ENCODE measurements around the gene C1orf21. TPM values are rescaled to one million over a fixed set of nuclear protein-coding genes. Genes with fewer than 3 reads are reported as not detected.

The C1orf21 gene
- total RNA-seq, 1 experiment from 2014 or later, result 52.5 TPM

DNA sequence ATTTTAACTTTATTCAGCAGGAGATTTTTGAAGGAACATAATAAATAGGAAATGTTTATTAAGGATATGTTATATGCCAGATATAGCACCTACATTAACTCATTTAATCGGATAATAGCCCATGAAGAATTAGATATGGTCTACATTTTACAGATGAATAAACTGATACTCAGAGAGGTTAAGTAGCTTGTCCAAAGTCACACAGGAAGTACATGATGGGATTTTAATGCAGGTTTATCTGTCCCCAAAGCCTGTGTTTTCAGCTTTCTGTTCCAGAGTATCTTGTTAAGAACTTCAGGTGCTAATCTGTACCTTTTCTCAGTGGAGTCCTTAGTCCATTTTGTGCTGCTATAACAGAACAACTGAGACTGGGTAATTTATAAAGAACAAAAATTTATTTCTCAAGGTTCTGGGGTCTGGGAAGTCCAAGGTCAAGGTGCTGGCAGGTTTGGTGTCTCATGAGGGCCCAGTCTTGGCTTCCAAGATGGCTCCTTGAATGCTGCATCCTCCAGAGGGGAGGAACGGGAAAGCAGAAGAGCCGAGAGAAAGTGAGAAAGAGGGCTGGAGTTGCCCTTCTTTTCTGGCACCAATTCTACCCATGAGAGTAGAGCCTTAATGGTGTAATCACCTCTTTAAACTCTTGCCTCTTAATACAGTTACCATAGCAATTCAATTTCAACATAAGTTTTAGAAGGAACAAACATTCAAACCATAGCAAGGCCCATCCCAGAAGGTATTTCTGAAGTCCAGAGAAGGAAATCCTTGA, 17.3 kb downstream of the C1orf21 start:
- no peak for DNase-seq
- no peaks in the 10 kb centered on the region; the same call in 1 of the 2 replicates for H3K36me3 ChIP-seq

DNA sequence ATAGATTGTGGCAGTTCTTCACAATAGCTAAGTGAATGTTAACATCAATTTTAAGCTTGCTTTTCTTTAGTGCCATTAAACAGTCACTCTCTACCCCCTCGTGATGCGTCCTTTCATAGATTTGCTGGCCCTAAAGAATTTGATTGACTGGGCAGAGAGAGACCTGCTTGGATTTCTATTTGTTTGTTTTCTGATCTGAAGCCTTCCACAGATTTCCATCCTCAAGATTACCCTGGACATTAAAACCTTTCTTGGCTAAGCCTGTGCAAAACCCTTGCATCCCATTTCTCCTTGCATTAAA, 17.8 kb downstream of the C1orf21 start:
- H3K36me3 ChIP-seq, result no peaks in the 10 kb centered on the region; the same call in 1 of the 2 replicates
- H3K9me3 ChIP-seq, result no peaks in the 10 kb centered on the region
- no peak overlapping the region for H3K4me3 ChIP-seq
- H3K27me3 ChIP-seq, result no peaks in the 10 kb centered on the region
- no peak for DNase-seq

More for the DNA sequence above, 17.3 kb downstream of the C1orf21 start:
- H3K4me3 ChIP-seq, result no peak overlapping the region
- no peaks in the 10 kb centered on the region for H3K27me3 ChIP-seq
- no peaks in the 10 kb centered on the region for H3K9me3 ChIP-seq

DNA sequence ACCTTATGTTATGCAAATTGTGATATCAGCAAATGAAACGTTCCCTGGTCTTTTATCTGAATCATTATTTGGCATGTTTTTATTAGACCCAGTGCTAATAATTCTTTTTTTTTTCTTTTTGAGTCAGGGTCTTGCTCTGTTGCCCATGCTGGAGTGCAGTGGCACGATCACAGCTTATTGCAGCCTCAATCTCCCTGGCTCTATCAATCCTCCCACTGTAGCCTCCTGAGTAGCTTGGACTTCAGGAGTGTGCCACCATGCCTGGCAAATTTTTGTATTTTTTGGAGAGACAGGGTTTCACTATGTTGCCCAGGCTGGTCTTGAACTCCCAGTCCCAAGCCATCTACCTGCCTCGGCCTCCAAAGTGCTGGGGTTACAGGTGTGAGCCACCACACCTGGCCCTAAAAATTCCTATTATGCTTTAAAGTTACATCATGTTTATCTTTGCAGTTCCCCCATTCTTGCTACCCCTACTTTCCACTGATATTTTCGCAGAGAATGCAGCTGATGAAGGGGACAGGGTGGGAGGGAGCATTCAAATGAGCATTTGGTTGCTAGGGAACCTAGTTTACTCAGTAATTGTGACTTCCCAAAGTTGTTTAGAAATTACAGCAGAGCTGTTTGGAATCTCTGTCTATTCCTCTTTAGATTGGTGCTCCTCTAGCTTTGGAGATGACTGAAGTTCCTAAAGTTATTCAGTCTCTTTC, 18.4 kb downstream of the C1orf21 start:
- Histone ChIP-seq H3K36me3 (no peaks in the 10 kb centered on the region; the same call in 1 of the 2 replicates), H3K9me3 (no peaks in the 10 kb centered on the region), H3K27me3 (no peaks in the 10 kb centered on the region), H3K4me3 (no peak overlapping the region)
- DNase-seq, result no peak

DNA sequence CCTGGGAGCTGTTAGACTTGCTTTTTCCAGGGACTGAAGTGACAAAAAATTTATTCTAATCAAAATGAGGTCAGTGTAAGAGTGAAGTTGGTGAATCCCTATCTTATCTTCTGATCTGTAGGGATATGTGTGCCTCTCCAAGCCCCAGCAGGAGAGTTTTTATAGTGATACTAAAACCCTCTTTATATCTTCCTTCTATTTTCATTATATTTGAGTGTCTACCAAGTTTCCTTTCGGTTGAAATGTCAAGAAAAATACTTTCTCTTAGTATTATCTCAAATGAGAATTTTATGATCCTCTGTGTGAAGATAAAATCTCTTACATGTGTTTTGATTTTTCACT, 18.9 kb downstream of the C1orf21 start:
- H3K4me3 ChIP-seq, result no peak overlapping the region
- H3K36me3 ChIP-seq, result no peaks in the 10 kb centered on the region; the same call in 1 of the 2 replicates
- no peak for DNase-seq
- H3K9me3 ChIP-seq, result no peaks in the 10 kb centered on the region
- no peaks in the 10 kb centered on the region for H3K27me3 ChIP-seq

DNA sequence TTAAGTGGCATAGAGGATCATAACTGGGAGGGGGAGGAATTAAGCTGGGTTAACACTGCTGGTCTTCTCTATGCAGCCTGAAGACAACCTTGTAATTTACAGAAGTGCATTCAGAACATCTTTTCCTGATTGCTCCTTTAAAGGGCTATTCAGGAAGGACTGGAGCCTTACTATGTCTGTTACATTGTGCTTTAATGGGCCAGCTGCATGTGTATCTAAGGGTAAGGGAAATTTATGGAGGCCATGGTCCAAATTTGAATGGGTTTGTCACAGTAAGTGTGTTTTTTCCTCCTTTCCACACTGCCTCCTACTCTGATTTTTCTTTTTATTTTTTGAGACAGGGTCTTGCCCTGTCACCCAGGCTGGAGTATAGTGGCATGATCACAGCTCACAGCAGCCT, 19.6 kb downstream of the C1orf21 start:
- H3K27me3 ChIP-seq, result no peaks in the 10 kb centered on the region
- no peaks in the 10 kb centered on the region; the same call in 1 of the 2 replicates for H3K36me3 ChIP-seq
- H3K4me3 ChIP-seq, result no peak overlapping the region
- DNase-seq, result no peak
- no peaks in the 10 kb centered on the region for H3K9me3 ChIP-seq

DNA sequence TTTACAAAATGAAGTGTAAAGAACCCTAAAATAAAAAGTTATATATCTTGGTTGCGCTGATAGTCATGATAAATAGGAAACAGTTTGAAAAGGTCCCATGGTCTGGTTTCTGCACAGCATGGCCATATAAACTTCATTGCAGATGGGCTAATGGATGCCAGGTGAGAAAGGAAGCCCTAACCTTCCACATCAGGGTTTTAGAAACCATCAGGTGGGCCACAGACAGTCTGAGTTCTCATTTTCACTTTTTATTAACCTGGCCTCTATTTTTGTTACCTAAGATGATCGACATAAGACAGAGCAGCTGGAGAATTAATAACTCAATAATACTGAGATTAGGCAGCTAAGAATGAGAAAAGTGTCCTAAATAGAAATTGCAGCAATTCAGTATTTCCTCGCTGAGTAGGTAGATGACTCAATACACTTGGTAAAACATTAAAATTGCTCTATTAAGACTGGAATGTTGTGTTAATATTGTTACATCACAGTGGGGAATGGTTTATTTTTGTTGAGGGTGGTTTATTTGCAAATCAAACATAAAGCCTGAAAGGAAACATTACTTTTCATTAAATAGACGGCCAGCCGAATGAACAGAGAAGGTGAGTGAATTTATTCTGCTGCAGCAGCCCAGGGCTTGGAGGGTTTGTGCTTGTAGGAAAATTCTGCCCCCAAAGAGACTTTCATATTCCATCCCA, 21.1 kb downstream of the C1orf21 start:
- DNase-seq, result peak; percentile 2
- H3K9me3 ChIP-seq, result no peaks in the 10 kb centered on the region
- no peaks in the 10 kb centered on the region; the same call in 1 of the 2 replicates for H3K36me3 ChIP-seq
- no peak overlapping the region for H3K4me3 ChIP-seq
- no peaks in the 10 kb centered on the region for H3K27me3 ChIP-seq

DNA sequence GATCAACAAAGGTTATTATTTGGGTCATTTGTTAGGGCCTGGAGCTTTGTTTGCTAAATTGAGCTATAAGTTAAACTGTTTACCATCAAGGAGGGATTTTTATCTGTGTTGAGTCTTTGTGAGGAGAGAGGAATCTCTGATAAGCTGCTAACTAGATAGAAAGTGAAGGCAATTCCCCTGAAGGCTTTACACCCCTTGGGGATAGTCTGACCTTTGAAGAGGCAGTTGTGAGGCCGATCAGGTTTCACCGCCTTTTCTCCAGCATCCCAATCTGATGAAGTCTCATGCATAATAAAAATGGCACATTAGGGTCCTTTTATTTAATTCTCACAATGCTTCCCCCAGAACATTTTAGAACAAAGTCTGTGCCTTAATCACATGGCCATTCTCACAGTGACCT, 21.8 kb downstream of the C1orf21 start:
- no peak for DNase-seq
- H3K27me3 ChIP-seq, result no peaks in the 10 kb centered on the region
- no peak overlapping the region for H3K4me3 ChIP-seq
- no peaks in the 10 kb centered on the region for H3K9me3 ChIP-seq
- no peaks in the 10 kb centered on the region; the same call in 1 of the 2 replicates for H3K36me3 ChIP-seq

DNA sequence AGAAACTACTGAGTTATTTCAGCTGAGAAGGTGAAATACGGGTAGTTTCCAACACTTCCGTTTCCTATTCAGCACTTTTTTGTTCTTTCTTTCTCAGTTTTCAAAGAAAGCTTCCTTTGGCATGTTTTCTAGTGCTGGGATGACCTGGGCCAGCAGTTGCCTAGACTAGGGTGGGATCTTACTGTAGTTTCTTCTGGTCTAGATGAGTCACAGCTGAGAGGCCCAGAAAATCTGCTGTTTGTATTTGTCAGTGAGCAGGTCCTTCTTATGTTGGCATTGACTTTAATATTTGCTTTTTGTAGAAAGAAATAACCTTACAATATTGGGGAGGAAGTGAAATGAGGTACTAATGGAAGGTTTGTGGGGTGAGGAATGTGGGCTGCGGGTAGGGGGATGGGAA, 22.2 kb downstream of the C1orf21 start:
- no peaks in the 10 kb centered on the region for H3K9me3 ChIP-seq
- DNase-seq, result peak; percentile 49
- H3K27me3 ChIP-seq, result no peaks in the 10 kb centered on the region
- no peaks in the 10 kb centered on the region for H3K36me3 ChIP-seq
- no peak overlapping the region for H3K4me3 ChIP-seq

DNA sequence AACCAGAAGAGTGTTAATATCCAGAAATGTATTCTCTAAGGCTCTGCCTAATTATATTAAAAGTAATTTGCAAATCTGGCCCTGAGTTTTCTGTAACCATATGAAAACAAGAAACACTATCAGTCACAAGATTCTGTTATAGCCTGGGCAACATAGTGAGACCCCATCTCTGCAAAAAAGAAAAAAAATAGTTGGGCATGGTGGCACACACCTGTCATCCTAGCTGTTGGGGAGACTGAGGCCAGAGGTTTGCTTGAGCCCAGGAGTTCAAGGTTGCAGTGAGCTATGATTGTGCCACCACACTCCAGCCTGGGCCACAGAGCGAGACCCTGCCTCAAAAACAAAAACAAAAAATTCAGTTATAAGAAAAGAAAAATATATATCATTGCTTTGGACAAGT, 25.6 kb downstream of the C1orf21 start:
- Histone ChIP-seq H3K36me3 (no peaks in the 10 kb centered on the region), H3K9me3 (no peaks in the 10 kb centered on the region), H3K4me3 (no peak overlapping the region), H3K27me3 (no peaks in the 10 kb centered on the region)
- DNase-seq, result no peak

DNA sequence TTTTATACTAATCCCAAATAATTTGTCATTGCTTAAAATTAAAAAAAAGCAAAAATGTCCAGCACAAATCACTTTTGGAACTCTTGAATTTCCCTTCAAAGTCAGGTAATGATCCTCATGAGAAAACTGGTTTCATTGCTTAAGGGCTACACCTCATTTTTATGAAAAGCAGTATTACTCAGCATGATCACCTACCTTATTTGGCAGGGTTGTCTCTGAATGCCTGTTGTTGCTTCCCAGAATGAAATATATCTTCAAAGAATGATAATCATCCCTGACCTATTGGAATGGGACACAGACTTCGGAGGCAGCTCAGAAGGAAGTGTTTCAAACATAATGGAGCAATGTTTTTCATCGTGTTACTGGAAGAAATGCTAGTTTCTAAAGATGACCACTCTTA, 29.7 kb downstream of the C1orf21 start:
- no peaks in the 10 kb centered on the region for H3K9me3 ChIP-seq
- H3K4me3 ChIP-seq, result no peak overlapping the region
- H3K27me3 ChIP-seq, result no peaks in the 10 kb centered on the region
- H3K36me3 ChIP-seq, result no peaks in the 10 kb centered on the region
- no peak for DNase-seq

DNA sequence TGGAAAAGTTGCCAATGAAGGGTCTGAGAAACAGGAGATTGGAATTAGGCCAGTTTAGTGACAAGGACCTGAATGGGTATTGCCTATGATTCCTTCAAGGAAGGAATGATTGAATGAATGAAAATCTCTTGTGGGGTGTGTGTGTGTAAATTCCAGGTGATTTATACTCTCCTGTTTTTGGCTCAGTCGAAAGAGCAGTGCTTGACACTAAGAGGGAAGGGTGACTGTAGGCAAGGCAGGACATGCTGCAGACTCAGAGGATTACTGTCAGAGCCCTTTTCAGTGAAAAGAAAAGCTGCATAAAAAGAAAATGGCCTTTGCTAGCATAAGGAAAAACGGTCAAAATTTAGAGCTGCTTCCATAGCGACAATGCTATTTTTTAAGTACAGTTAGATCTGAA, 30.1 kb downstream of the C1orf21 start:
- no peak for DNase-seq
- Histone ChIP-seq H3K36me3 (no peaks in the 10 kb centered on the region), H3K27me3 (no peaks in the 10 kb centered on the region), H3K4me3 (no peak overlapping the region), H3K9me3 (no peaks in the 10 kb centered on the region)

DNA sequence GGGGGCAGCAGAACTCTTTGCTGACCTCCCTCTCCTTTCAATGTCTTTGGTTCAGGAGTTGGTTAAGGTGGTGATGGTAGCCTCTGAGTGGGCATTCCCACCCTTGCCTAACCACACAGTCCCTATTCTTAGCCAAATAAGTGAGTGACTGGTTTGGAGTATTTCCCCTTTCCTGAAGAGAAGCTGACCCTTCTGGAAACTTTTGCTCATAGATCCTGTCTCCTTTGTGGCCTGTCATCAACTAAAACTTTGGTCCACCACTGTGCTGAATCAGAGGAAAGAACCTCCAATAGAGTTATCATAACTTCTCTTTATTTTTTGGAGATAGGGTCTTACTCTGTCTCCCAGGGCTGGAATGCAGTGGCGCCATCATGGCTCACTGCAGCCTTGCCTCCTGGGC, 31.1 kb downstream of the C1orf21 start:
- Histone ChIP-seq H3K36me3 (no peaks in the 10 kb centered on the region), H3K9me3 (no peaks in the 10 kb centered on the region), H3K4me3 (no peak overlapping the region), H3K27me3 (no peaks in the 10 kb centered on the region)
- no peak for DNase-seq

DNA sequence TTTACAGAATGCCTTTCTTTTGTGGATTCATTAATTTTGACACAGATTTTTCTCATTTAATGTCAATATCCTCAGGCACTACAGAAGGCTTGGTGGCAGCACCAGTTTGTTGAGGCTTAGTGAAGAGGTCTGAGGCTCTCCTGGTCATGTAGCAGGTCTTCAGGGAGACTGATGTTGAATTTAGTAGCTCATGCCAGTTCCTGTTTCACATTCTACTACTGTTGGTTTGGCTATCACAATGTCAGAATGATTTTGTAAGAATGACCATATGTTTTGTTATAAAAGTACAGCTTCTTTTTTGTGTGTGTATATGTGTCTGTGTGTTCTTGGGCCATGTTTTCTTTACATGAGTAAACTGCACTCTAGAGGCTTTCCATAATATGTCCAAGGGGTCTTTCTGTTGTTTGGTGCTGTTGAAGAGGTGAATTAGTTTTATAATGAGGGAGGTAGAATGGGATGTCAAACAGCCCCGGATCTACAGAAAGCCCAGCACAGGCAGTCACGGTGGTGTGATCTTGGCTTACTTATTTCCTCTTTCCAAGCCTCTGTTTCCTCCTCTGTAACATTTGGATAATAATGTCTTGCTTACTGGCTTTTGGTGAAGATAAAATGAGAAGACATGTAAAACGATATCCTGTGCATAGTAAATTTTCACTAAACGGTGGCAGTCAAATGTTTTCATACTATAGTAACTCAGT, 32.0 kb downstream of the C1orf21 start:
- Histone ChIP-seq H3K9me3 (no peaks in the 10 kb centered on the region), H3K27me3 (no peaks in the 10 kb centered on the region), H3K36me3 (no peaks in the 10 kb centered on the region), H3K4me3 (no peak overlapping the region)
- DNase-seq, result no peak

DNA sequence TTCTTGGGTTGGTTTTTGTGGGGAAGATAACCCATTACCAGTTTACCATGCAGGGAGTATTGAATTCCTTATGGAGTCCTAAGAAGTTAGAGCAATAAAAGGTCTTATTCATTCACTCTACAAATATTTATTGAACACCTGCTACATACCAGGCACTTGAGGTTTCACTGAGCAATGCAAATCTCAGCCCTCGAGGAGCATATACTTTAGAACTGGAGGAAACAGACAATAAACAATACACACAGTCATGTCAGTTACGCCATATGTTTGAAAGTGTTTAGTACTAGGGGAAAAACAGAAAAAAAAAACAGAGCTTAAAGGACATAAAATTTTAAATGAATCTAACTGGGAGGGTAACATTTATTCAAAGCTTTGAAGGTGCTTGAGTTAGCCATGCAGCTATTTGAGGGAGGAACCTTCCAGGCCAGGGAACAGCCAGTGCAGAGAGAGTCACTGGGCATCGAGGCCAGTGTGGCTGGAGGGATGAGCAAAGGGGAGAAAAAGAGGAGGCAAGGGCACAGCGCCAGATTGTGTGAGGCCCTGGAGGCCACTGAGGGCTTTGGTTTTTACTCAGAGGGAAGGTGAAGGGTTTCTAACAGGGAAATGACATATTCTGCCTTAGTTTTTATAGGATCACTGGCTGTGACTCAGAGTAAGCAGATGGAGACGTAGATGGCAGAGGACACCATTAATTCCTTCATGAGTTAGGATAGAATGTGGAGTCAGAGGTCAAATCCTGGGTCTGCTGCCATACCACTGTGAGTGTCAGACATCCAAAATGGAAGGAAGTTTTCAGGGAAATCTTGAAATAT, 32.7 kb downstream of the C1orf21 start:
- DNase-seq, result peak; percentile 68
- no peak overlapping the region for H3K4me3 ChIP-seq
- no peaks in the 10 kb centered on the region for H3K27me3 ChIP-seq
- H3K36me3 ChIP-seq, result no peaks in the 10 kb centered on the region
- no peaks in the 10 kb centered on the region for H3K9me3 ChIP-seq

DNA sequence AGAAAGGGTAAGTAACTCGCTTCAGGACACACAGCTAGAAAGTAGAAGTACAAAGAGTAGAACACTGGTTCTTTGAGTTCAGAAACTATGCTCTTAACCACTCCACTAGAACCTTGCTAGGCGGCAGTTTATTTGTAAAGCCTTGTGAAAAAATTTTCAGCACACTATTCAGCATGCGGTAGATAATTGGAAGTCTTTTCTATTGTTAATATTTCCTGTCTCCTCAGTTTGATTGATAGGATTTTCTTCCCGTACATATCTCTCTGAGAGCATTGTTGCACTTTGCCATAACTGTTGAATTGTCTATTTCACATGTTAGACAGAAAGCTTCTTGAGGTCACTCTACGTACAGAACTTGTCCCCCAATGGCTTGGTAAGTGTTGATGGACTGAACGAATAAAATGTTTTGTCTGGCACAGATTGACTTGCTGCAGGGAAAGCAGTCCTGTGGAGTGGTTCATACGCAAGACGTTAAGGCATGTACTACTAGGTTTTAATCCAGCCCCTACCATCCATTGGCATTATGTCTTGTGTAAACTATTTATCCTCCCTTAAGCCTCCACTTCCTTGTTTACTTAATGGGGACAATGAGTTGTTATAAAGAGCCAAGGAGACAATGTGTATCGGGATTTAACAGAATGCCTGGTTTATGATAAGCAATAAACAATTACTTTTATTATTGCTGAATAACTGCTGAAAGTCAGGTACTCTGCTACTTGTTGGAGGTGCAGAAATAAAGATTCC, 35.8 kb downstream of the C1orf21 start:
- Histone ChIP-seq H3K27me3 (no peaks in the 10 kb centered on the region), H3K36me3 (no peaks in the 10 kb centered on the region), H3K9me3 (no peaks in the 10 kb centered on the region), H3K4me3 (no peak overlapping the region)
- DNase-seq, result no peak

DNA sequence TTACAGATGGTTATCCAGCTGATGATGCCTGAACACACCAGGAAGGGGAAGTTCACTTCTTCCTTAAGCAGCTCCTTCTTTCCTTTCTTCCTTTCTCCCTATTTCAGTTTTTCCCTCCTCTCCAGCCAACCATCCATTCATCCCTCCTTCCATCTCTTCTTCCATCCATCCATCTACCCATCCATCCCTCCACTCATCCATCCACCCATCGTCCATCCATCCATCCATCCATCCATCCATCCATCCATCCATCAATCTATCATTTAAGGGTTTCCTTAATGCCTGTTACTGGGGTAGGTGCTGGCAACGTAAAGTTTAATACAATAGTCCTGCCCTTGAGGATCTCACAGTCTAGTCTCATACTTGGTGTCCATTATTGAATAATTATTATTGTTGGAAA, 36.8 kb downstream of the C1orf21 start:
- H3K36me3 ChIP-seq, result no peaks in the 10 kb centered on the region
- no peaks in the 10 kb centered on the region for H3K27me3 ChIP-seq
- no peak for DNase-seq
- no peak overlapping the region for H3K4me3 ChIP-seq
- H3K9me3 ChIP-seq, result no peaks in the 10 kb centered on the region

All from MG63 (cell line).